GM10266 (cell line): ENCODE measurements around the gene SALL3.

Experiments
- DNase-seq: peaks from one replicate; pipeline ENCODE4 v3.0.0; 2012; ENCODE audit errors: extremely low spot score
- CTCF ChIP-seq: IDR thresholded peaks from 2 replicates; pipeline ENCODE4 v1.5.1; 2012; ENCODE audit warnings: mild to moderate bottlenecking, low read depth; ENCODE audit not compliant: control insufficient read depth, insufficient read depth; ENCODE audit errors: missing control alignments

The SALL3 gene

GRCh38 chr18:78976765-78977636, 2.6 kb upstream of the SALL3 start:
- DNase-seq, result no peak
- TF ChIP-seq CTCF, result no peak

- no peak for DNase-seq
Observed at GRCh38 chr18:78977637-78978348, 1.8 kb upstream of the SALL3 start.

GRCh38 chr18:78978349-78979055, 1.1 kb upstream of the SALL3 start:
- no peak for DNase-seq

More at GRCh38 chr18:78977637-78978348, 1.8 kb upstream of the SALL3 start:
- TF ChIP-seq CTCF, result no peak

GRCh38 chr18:78979056-78979729, 425 bp upstream of the SALL3 start:
- TF ChIP-seq CTCF, result no peak
- no peak for DNase-seq

More at GRCh38 chr18:78978349-78979055, 1.1 kb upstream of the SALL3 start:
- no peak for TF ChIP-seq CTCF

GRCh38 chr18:78980279-78980771, 707 bp downstream of the SALL3 start:
- DNase-seq, result no peak
- TF ChIP-seq CTCF, result no peak

- no peak for TF ChIP-seq CTCF
- no peak for DNase-seq
Observed at GRCh38 chr18:78980777-78981380, 1.3 kb downstream of the SALL3 start.
